Liver (tissue), 9 donors: ENCODE results near the gene EML4. TPM values are rescaled to one million over a fixed set of nuclear protein-coding genes. Genes with fewer than 3 reads are reported as not detected.

Experiments used
- DNase-seq: peaks from one replicate; pipeline ENCODE4 v3.0.0-alpha.2; 2017; ENCODE audit warnings: low spot score
- H3K27ac ChIP-seq, 2 donors: one replicate each; pipeline ENCODE4 v1.7.0; 2013; ENCODE audit warnings: inconsistent platforms in 2 of 2, low read length in 2 of 2, control low read depth in 1 of 2, low read depth in 1 of 2, mild to moderate bottlenecking in 1 of 2
- H3K27me3 ChIP-seq, 4 donors: one replicate each; pipeline versions ENCODE4 v1.6.1 to v1.7.0; 2013; ENCODE audit warnings: low read length in 3 of 4, inconsistent platforms in 1 of 4, mild to moderate bottlenecking in 1 of 4, moderate library complexity in 1 of 4; ENCODE audit not compliant: control insufficient read depth in 4 of 4, insufficient read depth in 4 of 4
- H3K36me3 ChIP-seq, 4 donors: one replicate each; pipeline versions ENCODE4 v1.6.1 to v1.7.0; 2013; ENCODE audit warnings: low read length in 3 of 4, mild to moderate bottlenecking in 3 of 4, low read depth in 1 of 4, moderate library complexity in 1 of 4; ENCODE audit not compliant: control insufficient read depth in 4 of 4, insufficient read depth in 3 of 4
- H3K4me1 ChIP-seq, 4 donors: one replicate each; pipeline versions ENCODE4 v1.6.1 to v1.7.0; 2013; ENCODE audit warnings: low read length in 3 of 4, mild to moderate bottlenecking in 3 of 4, moderate library complexity in 1 of 4; ENCODE audit not compliant: control insufficient read depth in 4 of 4, insufficient read depth in 4 of 4
- H3K4me3 ChIP-seq, 3 donors: one replicate each; pipeline versions ENCODE4 v1.6.1 to v1.7.0; 2013; ENCODE audit warnings: low read length in 3 of 3, control low read depth in 1 of 3, low read depth in 1 of 3, mild to moderate bottlenecking in 1 of 3
- H3K9ac ChIP-seq, 2 donors: one replicate each; pipeline ENCODE4 v1.7.0; 2013; ENCODE audit warnings: low read length in 2 of 2, mild to moderate bottlenecking in 2 of 2, moderate library complexity in 2 of 2, control low read depth in 1 of 2, low read depth in 1 of 2
- H3K9me3 ChIP-seq, 4 donors: one replicate each; pipeline versions ENCODE4 v1.6.1 to v1.7.0; 2013; ENCODE audit warnings: low read length in 3 of 4; ENCODE audit not compliant: control insufficient read depth in 4 of 4
- FOXA2 ChIP-seq: IDR thresholded peaks from 2 replicates; pipeline ENCODE4 v1.6.1; 2016; ENCODE audit warnings: antibody characterized with exemption
- GABPA ChIP-seq, 2 donors: IDR thresholded peaks in 1 of 2; conservative IDR thresholded peaks in 1 of 2; 2 replicates each; pipeline ENCODE4 v1.6.1; 2016; ENCODE audit warnings: antibody characterized with exemption in 2 of 2, mild to moderate bottlenecking in 1 of 2, moderate library complexity in 1 of 2
- HNF4A ChIP-seq, 2 donors: conservative IDR thresholded peaks; 2 replicates each; pipeline ENCODE4 v1.6.1; 2016; ENCODE audit warnings: antibody characterized with exemption in 2 of 2, mild to moderate bottlenecking in 2 of 2
- MAX ChIP-seq: IDR thresholded peaks from 2 replicates; pipeline ENCODE4 v1.6.1; 2016; ENCODE audit warnings: antibody characterized with exemption
- RAD21 ChIP-seq, 2 donors: IDR thresholded peaks; 2 replicates each; pipeline ENCODE4 v1.6.1; 2016; ENCODE audit warnings: antibody characterized with exemption in 2 of 2, mild to moderate bottlenecking in 2 of 2
- TAF1 ChIP-seq: conservative IDR thresholded peaks from 2 replicates; pipeline ENCODE4 v1.6.1; 2016; ENCODE audit warnings: antibody characterized with exemption, mild to moderate bottlenecking
- YY1 ChIP-seq: IDR thresholded peaks from 2 replicates; pipeline ENCODE4 v1.6.1; 2016; ENCODE audit warnings: antibody characterized with exemption, mild to moderate bottlenecking
- WGBS: extraction: QIAGEN DNeasy Blood & Tissue Kit; methylation state at CpG from one replicate; pipeline ENCODE4 v1.1.7; 2013; 5-methylcytosine and 5-hydroxymethylcytosine counted together
- polyA plus RNA-seq, 2 donors: library from polyadenylated mRNA; stranded (reverse) in 1 of 2; unstranded in 1 of 2; fragments of 200-250 nt in 1 of 2; fragments of >200 nt in 1 of 2; fragmentation: Nextera tagmentation in 1 of 2; extraction: Ambion mirVana in 1 of 2; gene quantifications; one replicate each; pipeline versions ENCODE4 v1.2.1 to v1.2.3, GENCODE V29; 2013 to 2015
- total RNA-seq, 2 donors: library from RNA; depleted of rRNA; stranded (reverse); fragments of >200 nt; gene quantifications; one replicate each; pipeline ENCODE4 v1.2.3, GENCODE V29; 2014
- TF ChIP-seq, protein P1 (sequence below): IDR thresholded peaks from 2 replicates; pipeline ENCODE4 v1.6.1; 2016; ENCODE audit warnings: antibody characterized with exemption, mild to moderate bottlenecking
- donor health status: healthy.
- donor health status: healthy.
- donor health status: healthy.
- donor health status: healthy.
- donor health status: healthy.

The EML4 gene
- total and polyA plus RNA-seq, 4 donors: 12.8 to 49.6 (median 34.8) TPM

- H3K27ac ChIP-seq: peak overlapping the region; percentile 21 to 46
- H3K9me3 ChIP-seq: no peaks in the 10 kb centered on the region
- no peaks in the 10 kb centered on the region for H3K36me3 ChIP-seq
- H3K4me1 ChIP-seq: peaks cover 4 to 52% (median 43%) of the 10 kb centered on the region in 4 donors
- DNase-seq: no peak
- H3K4me3 ChIP-seq: no peak overlapping the region
- peak overlapping the region in 1 of 2 donors; percentile 49 for H3K9ac ChIP-seq
- no peaks in the 10 kb centered on the region for H3K27me3 ChIP-seq
- 88% methylated on average over 3 of the region's 3 CpGs for WGBS
- TF ChIP-seq RAD21 (IDR thresholded peaks at IDR 0.05) (no peak), TAF1 (no peak), GABPA (IDR thresholded peaks at IDR 0.05 in 1 of 2, conservative IDR thresholded peaks at IDR 0.05 in 1 of 2) (no peak)
- TF ChIP-seq, protein P1, sequence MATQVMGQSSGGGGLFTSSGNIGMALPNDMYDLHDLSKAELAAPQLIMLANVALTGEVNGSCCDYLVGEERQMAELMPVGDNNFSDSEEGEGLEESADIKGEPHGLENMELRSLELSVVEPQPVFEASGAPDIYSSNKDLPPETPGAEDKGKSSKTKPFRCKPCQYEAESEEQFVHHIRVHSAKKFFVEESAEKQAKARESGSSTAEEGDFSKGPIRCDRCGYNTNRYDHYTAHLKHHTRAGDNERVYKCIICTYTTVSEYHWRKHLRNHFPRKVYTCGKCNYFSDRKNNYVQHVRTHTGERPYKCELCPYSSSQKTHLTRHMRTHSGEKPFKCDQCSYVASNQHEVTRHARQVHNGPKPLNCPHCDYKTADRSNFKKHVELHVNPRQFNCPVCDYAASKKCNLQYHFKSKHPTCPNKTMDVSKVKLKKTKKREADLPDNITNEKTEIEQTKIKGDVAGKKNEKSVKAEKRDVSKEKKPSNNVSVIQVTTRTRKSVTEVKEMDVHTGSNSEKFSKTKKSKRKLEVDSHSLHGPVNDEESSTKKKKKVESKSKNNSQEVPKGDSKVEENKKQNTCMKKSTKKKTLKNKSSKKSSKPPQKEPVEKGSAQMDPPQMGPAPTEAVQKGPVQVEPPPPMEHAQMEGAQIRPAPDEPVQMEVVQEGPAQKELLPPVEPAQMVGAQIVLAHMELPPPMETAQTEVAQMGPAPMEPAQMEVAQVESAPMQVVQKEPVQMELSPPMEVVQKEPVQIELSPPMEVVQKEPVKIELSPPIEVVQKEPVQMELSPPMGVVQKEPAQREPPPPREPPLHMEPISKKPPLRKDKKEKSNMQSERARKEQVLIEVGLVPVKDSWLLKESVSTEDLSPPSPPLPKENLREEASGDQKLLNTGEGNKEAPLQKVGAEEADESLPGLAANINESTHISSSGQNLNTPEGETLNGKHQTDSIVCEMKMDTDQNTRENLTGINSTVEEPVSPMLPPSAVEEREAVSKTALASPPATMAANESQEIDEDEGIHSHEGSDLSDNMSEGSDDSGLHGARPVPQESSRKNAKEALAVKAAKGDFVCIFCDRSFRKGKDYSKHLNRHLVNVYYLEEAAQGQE: no peak
Observed at GRCh38 chr2:42184346-42184745, 15.2 kb downstream of the EML4 start.

DNA sequence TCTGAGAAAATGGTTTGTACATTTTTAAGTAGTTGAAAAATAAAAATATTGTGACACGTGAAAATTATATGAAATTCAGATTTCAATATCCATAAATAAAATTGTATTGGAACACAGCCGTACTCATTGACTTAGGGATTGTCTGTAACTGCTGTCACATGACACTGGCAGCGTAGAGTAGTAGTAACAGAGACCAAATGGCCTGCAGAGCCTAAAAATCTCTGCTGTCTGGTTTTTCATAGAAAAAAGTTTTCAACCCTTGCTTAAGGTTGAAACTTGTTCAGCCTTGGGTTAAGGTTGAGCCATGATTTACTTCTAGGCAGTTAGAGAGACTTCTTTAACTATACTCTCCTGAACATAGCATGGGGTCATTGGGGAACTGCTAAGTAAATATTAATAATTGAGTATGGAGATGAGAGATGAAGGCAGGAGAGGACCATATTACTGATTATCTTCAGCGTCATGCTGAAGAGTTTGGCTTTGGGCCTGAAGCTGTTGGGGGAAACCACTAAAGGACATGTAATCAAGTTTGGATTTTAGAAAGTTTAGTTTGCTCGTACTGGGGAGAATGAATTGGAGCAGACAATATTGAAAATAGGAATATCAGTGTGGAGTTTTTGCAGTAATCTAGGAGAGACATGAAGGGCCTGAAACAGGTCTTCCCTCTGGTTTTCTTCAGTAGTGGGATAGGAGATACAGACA, 16.2 kb downstream of the EML4 start:
- Histone ChIP-seq H3K27ac (peak overlapping the region; percentile 52 to 64), H3K4me3 (no peak overlapping the region), H3K36me3 (no peaks in the 10 kb centered on the region), H3K27me3 (no peaks in the 10 kb centered on the region), H3K9ac (peak overlapping the region in 1 of 2 donors; percentile 32), H3K9me3 (no peaks in the 10 kb centered on the region), H3K4me1 (peaks cover 4 to 47% (median 43%) of the 10 kb centered on the region in 4 donors)
- WGBS: 48% methylated on average over 5 of the region's 5 CpGs
- TF ChIP-seq HNF4A (conservative IDR thresholded peaks at IDR 0.05) (no peak), MAX (no peak), RAD21 (IDR thresholded peaks at IDR 0.05) (no peak), FOXA2 (no peak)
- DNase-seq: no peak

GRCh38 chr2:42186366-42186765, 17.2 kb downstream of the EML4 start:
- H3K27me3 ChIP-seq: no peaks in the 10 kb centered on the region
- 51% methylated on average over 1 of the region's 1 CpG for WGBS
- TF ChIP-seq YY1 (peak; percentile 18), TAF1 (no peak)
- peak overlapping the region in 1 of 2 donors; percentile 32 for H3K9ac ChIP-seq
- no peaks in the 10 kb centered on the region for H3K36me3 ChIP-seq
- H3K4me1 ChIP-seq: peaks cover 4 to 53% (median 45%) of the 10 kb centered on the region in 4 donors
- no peak overlapping the region for H3K4me3 ChIP-seq
- H3K27ac ChIP-seq: peak overlapping the region; percentile 52 to 60
- DNase-seq: no peak
- no peaks in the 10 kb centered on the region for H3K9me3 ChIP-seq
